ENCODE results near the gene MXRA7.

DNA sequence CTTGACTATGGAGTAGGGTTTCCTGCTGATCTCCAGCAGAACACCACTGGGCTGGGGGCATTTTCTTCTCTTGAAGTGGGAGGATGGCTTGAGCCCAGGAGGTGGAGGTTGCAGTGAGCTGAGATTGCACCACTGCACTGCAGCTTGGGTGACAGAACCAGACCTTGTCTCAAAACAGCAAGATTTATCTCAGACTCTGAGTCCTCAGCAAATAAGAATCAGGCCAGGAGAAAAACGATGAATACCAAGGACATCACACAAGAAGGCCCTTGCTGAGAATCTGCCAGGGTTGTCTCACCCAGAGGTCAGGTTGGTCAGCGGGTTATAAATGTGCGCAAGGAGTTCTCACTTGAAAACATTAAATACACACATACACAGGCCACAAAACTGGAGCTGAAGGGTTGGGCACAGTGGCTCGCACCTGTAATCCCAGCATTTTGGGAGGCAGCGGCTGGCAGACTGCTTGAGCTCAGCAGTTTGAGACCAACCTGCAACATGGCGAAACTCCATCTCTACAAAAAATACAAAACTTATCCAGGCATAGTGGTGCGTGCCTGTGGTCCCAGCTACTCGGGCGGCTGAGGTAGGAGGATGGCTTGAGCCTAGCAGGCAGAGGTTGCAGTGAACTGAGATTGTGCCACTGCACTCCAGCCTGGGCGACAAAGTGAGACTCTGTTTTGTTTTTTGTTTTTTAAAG, 7.7 kb downstream of the MXRA7 start:
- TF ChIP-seq, protein P1, sequence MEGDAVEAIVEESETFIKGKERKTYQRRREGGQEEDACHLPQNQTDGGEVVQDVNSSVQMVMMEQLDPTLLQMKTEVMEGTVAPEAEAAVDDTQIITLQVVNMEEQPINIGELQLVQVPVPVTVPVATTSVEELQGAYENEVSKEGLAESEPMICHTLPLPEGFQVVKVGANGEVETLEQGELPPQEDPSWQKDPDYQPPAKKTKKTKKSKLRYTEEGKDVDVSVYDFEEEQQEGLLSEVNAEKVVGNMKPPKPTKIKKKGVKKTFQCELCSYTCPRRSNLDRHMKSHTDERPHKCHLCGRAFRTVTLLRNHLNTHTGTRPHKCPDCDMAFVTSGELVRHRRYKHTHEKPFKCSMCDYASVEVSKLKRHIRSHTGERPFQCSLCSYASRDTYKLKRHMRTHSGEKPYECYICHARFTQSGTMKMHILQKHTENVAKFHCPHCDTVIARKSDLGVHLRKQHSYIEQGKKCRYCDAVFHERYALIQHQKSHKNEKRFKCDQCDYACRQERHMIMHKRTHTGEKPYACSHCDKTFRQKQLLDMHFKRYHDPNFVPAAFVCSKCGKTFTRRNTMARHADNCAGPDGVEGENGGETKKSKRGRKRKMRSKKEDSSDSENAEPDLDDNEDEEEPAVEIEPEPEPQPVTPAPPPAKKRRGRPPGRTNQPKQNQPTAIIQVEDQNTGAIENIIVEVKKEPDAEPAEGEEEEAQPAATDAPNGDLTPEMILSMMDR (IDR thresholded peaks at IDR 0.05): no peak
- no peak for TF ChIP-seq POLR2A (IDR thresholded peaks at IDR 0.05)
